Measurements from ENCODE around the gene TRIM31. TPM values are rescaled to one million over a fixed set of nuclear protein-coding genes. Genes with fewer than 3 reads are reported as not detected.

Gene TRIM31
- total RNA-seq, 1 donor from 2014 or later, result not detected

GRCh38 chr6:30116724-30117123, 3.8 kb upstream of the TRIM31 start:
- DNase-seq (ENCODE audit: low read depth), result no peak

- DNase-seq (ENCODE audit: low read depth), result no peak
These were observed 951 bp upstream of the TRIM31 start for GRCh38 chr6:30113841-30114240.

GRCh38 chr6:30112402-30112994, 392 bp downstream of the TRIM31 start:
- no peak for DNase-seq (ENCODE audit: low read depth)

- no peak for DNase-seq (ENCODE audit: low read depth)
These were observed 1.5 kb downstream of the TRIM31 start for GRCh38 chr6:30111266-30111856.

- DNase-seq (ENCODE audit: low read depth), result no peak
These were observed 8.2 kb downstream of the TRIM31 start for GRCh38 chr6:30104661-30105060.

- no peak for DNase-seq (ENCODE audit: low read depth)
These were observed 9.1 kb downstream of the TRIM31 start for GRCh38 chr6:30103872-30104179.

- DNase-seq (ENCODE audit: low read depth), result peak; percentile 95
These were observed 9.7 kb downstream of the TRIM31 start for GRCh38 chr6:30102970-30103871.

- peak; percentile 51 for DNase-seq (ENCODE audit: low read depth)
These were observed 10.4 kb downstream of the TRIM31 start for GRCh38 chr6:30102414-30102969.

- DNase-seq (ENCODE audit: low read depth), result peak; percentile 88
These were observed 11.2 kb downstream of the TRIM31 start for GRCh38 chr6:30101444-30102413.

GRCh38 chr6:30100585-30101443, 12.1 kb downstream of the TRIM31 start:
- no peak for DNase-seq (ENCODE audit: low read depth)

- DNase-seq (ENCODE audit: low read depth), result no peak
These were observed 12.7 kb downstream of the TRIM31 start for GRCh38 chr6:30100154-30100553.

- no peak for DNase-seq (ENCODE audit: low read depth)
These were observed 14.8 kb downstream of the TRIM31 start for GRCh38 chr6:30097902-30098768.

GRCh38 chr6:30096829-30097228, 16.1 kb downstream of the TRIM31 start:
- DNase-seq (ENCODE audit: low read depth), result no peak

- DNase-seq (ENCODE audit: low read depth), result no peak
These were observed 18.8 kb downstream of the TRIM31 start for GRCh38 chr6:30093951-30094661.

- DNase-seq (ENCODE audit: low read depth), result no peak
These were observed 19.9 kb downstream of the TRIM31 start for GRCh38 chr6:30092852-30093543.

- DNase-seq (ENCODE audit: low read depth), result peak; percentile 77
These were observed 21.1 kb downstream of the TRIM31 start for GRCh38 chr6:30091577-30092381.

- DNase-seq (ENCODE audit: low read depth), result no peak
These were observed 25.0 kb downstream of the TRIM31 start for GRCh38 chr6:30087876-30088275.

Data from myocyte (in vitro differentiated cells).